Endothelial cell of coronary artery (primary cell): ENCODE measurements around the gene SLC22A24. TPM values are rescaled to one million over a fixed set of nuclear protein-coding genes. Genes with fewer than 3 reads are reported as not detected.

Experiments used
- total RNA-seq: library from RNA; depleted of rRNA; stranded (reverse); fragments of >200 nt; gene quantifications from 2 replicates; pipeline ENCODE4 v1.2.3, GENCODE V29; 2014

The SLC22A24 gene
- total RNA-seq, result not detected in 2 replicates

GRCh38 chr11:63144121-63144520 lies at the start of gene SLC22A24:
Gene SLC22A24 (minus strand): TSS chr11:63144221. CDS start chr11:63143779, 442 bp downstream.

Other genes with a start within 250 kb of the SLC22A24 start
- not detected in 2 replicates for gene CHRM1, start 222.9 kb downstream of the SLC22A24 start, total RNA-seq
- not detected in 2 replicates for gene SLC22A6, start 159.3 kb downstream of the SLC22A24 start, total RNA-seq
- not detected in 2 replicates for gene SLC22A8, start 128.4 kb downstream of the SLC22A24 start, total RNA-seq
- gene SLC22A25, start 99.4 kb upstream of the SLC22A24 start, total RNA-seq, result not detected in 2 replicates
- gene SLC22A9, start 225.6 kb upstream of the SLC22A24 start, total RNA-seq, result not detected in 2 replicates